Measurements from ENCODE around the gene TRAPPC12. TPM values are rescaled to one million over a fixed set of nuclear protein-coding genes. Genes with fewer than 3 reads are reported as not detected.
"Not testable (repeated sequence)": the region's sequence is repeated elsewhere in the genome, so short reads cannot be mapped to it uniquely, and the experiment has no call there.

The TRAPPC12 gene
- total RNA-seq, 4 donors from 2014 or later = 36.6 to 57.4 (median 53.1) TPM

DNA sequence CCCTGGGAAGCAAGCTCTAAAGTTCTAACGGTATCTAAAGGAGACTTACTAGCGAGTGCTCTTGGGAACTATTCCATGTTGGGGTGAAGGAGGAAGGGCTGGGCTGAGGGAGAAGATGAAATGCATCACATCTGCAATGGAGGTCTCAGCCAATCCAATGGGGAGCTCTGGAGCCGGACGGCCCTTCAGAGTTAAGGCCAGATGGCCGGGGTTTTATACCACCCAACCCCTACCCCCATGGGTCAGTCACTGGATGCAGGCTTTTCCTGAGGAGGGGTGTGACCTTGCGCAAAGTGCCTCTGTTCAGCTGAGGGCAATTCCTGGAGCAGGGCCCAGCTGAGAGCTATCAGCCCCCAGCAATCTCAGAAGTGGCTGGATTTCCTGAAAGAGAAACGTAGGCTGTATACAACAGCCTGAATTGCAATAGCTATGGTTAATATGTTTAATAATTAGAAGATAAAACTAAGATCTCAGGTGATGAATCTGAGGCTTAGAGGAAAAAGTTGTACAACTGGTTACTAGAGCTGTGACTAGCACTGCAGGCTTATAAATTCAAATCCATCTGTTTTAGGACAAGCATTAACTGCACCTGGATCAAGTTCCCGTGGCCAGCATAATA lies 23.4 kb upstream of the TRAPPC12 start:
- intact Hi-C loops (cut with DNase I; ENCODE audit: low total_unique reads) (no loop called here), in situ Hi-C loops (cut with MboI; ENCODE audit: low sequenced_read_pairs in 4 of 4) (no loop called here)
- no peak for TF ChIP-seq POLR2A (IDR thresholded peaks at IDR 0.05)
- TF ChIP-seq, protein P1, sequence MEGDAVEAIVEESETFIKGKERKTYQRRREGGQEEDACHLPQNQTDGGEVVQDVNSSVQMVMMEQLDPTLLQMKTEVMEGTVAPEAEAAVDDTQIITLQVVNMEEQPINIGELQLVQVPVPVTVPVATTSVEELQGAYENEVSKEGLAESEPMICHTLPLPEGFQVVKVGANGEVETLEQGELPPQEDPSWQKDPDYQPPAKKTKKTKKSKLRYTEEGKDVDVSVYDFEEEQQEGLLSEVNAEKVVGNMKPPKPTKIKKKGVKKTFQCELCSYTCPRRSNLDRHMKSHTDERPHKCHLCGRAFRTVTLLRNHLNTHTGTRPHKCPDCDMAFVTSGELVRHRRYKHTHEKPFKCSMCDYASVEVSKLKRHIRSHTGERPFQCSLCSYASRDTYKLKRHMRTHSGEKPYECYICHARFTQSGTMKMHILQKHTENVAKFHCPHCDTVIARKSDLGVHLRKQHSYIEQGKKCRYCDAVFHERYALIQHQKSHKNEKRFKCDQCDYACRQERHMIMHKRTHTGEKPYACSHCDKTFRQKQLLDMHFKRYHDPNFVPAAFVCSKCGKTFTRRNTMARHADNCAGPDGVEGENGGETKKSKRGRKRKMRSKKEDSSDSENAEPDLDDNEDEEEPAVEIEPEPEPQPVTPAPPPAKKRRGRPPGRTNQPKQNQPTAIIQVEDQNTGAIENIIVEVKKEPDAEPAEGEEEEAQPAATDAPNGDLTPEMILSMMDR (IDR thresholded peaks at IDR 0.05 in 4 of 5, conservative IDR thresholded peaks at IDR 0.05 in 1 of 5) = no peak
- H3K4me1 ChIP-seq = no peaks in the 10 kb centered on the region
- H3K27ac ChIP-seq = no peak overlapping the region
- DNase-seq = no peak
- H3K36me3 ChIP-seq = peaks cover 0 to 14% of the 10 kb centered on the region in 2 donors
- no peak for ATAC-seq
- no peaks in the 10 kb centered on the region for H3K9me3 ChIP-seq
- no peak overlapping the region for H3K4me3 ChIP-seq
- H3K27me3 ChIP-seq = no peaks in the 10 kb centered on the region

DNA sequence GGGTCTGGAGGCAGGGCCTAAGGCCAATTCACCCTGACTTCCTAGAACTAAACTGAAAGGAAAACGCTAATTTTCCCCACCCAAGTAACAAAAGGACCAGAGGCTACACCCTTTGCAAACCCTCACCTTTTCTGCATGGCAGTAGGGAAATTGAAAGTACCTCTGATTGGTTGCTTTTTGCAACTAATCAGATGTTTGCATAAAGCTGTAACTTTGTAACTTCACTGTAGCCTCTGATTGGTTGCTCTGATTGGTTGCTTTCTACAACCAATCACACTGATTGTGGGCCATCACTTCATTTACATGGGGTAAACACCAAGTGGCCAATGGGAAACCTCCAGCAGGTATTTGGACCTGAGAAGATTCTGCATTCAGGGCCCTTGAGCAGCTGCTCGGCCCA lies 22.7 kb upstream of the TRAPPC12 start:
- in situ Hi-C loops (cut with MboI; ENCODE audit: low sequenced_read_pairs in 4 of 4) = no loop called here
- no peak overlapping the region for H3K4me3 ChIP-seq
- intact Hi-C loops (cut with DNase I; ENCODE audit: low total_unique reads) = no loop called here
- H3K27me3 ChIP-seq = no peaks in the 10 kb centered on the region
- peaks cover 0 to 11% of the 10 kb centered on the region in 2 donors for H3K36me3 ChIP-seq
- H3K27ac ChIP-seq = no peak overlapping the region
- DNase-seq = no peak
- no peak for ATAC-seq
- no peaks in the 10 kb centered on the region for H3K9me3 ChIP-seq
- TF ChIP-seq, protein P1 (IDR thresholded peaks at IDR 0.05 in 4 of 5, conservative IDR thresholded peaks at IDR 0.05 in 1 of 5) = no peak
- no peak for TF ChIP-seq POLR2A (IDR thresholded peaks at IDR 0.05)
- H3K4me1 ChIP-seq = no peaks in the 10 kb centered on the region

DNA sequence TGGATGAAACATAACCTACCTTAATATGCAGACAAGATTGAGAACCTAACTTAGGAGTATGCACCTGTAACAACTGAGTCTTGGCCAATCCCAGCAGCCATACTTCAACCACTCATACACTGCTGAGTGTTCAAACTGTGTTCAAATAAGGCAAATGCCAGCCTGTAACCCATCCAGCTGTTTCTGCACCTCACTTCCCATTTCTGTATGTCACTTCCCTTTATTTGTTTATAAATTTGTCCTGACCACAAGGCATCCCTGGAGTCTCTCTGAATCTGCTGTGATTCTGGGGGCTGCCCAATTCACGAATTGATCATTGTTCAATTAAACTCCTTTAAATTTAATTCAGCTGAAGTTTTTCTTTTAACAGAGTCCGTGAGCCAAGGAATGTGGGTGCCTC lies 22.0 kb upstream of the TRAPPC12 start:
- ATAC-seq; DNase-seq; intact Hi-C loops (cut with DNase I; ENCODE audit: low total_unique reads); H3K27ac ChIP-seq; H3K4me1 ChIP-seq; H3K27me3 ChIP-seq; H3K9me3 ChIP-seq; H3K36me3 ChIP-seq; H3K4me3 ChIP-seq; in situ Hi-C loops (cut with MboI; ENCODE audit: low sequenced_read_pairs in 4 of 4): not testable (repeated sequence)

DNA sequence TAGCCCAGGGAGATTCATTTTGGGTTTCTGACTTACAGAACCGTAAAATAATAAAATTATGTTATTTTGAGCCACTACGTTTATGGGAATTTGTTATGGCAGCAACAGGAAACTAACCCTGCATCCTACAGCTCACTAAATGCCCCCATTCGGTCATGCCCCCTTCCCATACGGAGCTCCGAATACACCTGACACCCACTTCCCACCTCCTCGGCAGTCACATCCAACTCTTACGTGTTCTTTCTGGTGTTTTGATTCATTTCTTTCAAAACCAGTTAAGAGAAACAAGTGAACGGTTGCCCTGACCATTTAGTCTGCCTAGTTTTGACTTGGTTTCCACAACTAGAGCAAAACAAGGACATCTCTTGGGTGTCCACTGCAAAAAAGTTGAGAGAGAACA lies 21.6 kb upstream of the TRAPPC12 start:
- Histone ChIP-seq H3K4me3 (no peak overlapping the region), H3K27me3 (no peaks in the 10 kb centered on the region), H3K4me1 (no peaks in the 10 kb centered on the region), H3K36me3 (peaks cover 0 to 5% of the 10 kb centered on the region in 2 donors), H3K9me3 (no peaks in the 10 kb centered on the region), H3K27ac (no peak overlapping the region)
- TF ChIP-seq, protein P1 (IDR thresholded peaks at IDR 0.05 in 4 of 5, conservative IDR thresholded peaks at IDR 0.05 in 1 of 5) = no peak
- no peak for TF ChIP-seq POLR2A (IDR thresholded peaks at IDR 0.05)
- ATAC-seq (no peak), DNase-seq (no peak)
- intact Hi-C loops (cut with DNase I; ENCODE audit: low total_unique reads) (no loop called here), in situ Hi-C loops (cut with MboI; ENCODE audit: low sequenced_read_pairs in 4 of 4) (no loop called here)

- no peaks in the 10 kb centered on the region for H3K4me1 ChIP-seq
- H3K27ac ChIP-seq = no peak overlapping the region
- no peak overlapping the region for H3K4me3 ChIP-seq
- TF ChIP-seq, protein P1 (IDR thresholded peaks at IDR 0.05 in 4 of 5, conservative IDR thresholded peaks at IDR 0.05 in 1 of 5) = no peak
- TF ChIP-seq POLR2A (IDR thresholded peaks at IDR 0.05) = no peak
- intact Hi-C loops (cut with DNase I; ENCODE audit: low total_unique reads) (no loop called here), in situ Hi-C loops (cut with MboI; ENCODE audit: low sequenced_read_pairs in 4 of 4) (no loop called here)
- no peak for ATAC-seq
- no peaks in the 10 kb centered on the region for H3K9me3 ChIP-seq
- no peaks in the 10 kb centered on the region for H3K27me3 ChIP-seq
- no peak for DNase-seq
- no peaks in the 10 kb centered on the region for H3K36me3 ChIP-seq
Measured at GRCh38 chr2:3361518-3362389, 17.7 kb upstream of the TRAPPC12 start.
